NCI-H460 (cell line): ENCODE results near the gene SYPL1. TPM values are rescaled to one million over a fixed set of nuclear protein-coding genes. Genes with fewer than 3 reads are reported as not detected.

Experiments used
- DNase-seq: peaks from one replicate; pipeline ENCODE4 v3.0.0-alpha.2; 2016; ENCODE audit warnings: low read depth; ENCODE audit errors: extremely low read depth
- total RNA-seq: library from RNA; depleted of rRNA; stranded (reverse); fragments of >200 nt; shearing (Covaris generic); gene quantifications from 2 replicates; pipeline ENCODE4 v1.2.3, GENCODE V29; 2014

The SYPL1 gene
- total RNA-seq, 1 experiment from 2014 or later = 33.6 TPM

- no peak for DNase-seq
These were observed 12.1 kb upstream of the SYPL1 start for GRCh38 chr7:106124186-106124585.

- no peak for DNase-seq
These were observed 10.6 kb upstream of the SYPL1 start for GRCh38 chr7:106122713-106123112.

- no peak for DNase-seq
These were observed 9.2 kb upstream of the SYPL1 start for GRCh38 chr7:106121189-106121810.

GRCh38 chr7:106120500-106120899, 8.4 kb upstream of the SYPL1 start:
- DNase-seq = no peak

- no peak for DNase-seq
These were observed 7.6 kb upstream of the SYPL1 start for GRCh38 chr7:106119719-106120118.

GRCh38 chr7:106117786-106118544, 5.9 kb upstream of the SYPL1 start:
- no peak for DNase-seq

- DNase-seq = no peak
These were observed 4.1 kb upstream of the SYPL1 start for GRCh38 chr7:106116161-106116704.

GRCh38 chr7:106114716-106115383, 2.7 kb upstream of the SYPL1 start:
- DNase-seq = no peak

GRCh38 chr7:106112972-106113421, 885 bp upstream of the SYPL1 start:
- DNase-seq = no peak

GRCh38 chr7:106111655-106112117, 426 bp downstream of the SYPL1 start:
- peak; percentile 34 for DNase-seq

- no peak for DNase-seq
These were observed 1.0 kb downstream of the SYPL1 start for GRCh38 chr7:106110885-106111654.

GRCh38 chr7:106110238-106110560, 1.9 kb downstream of the SYPL1 start:
- DNase-seq = no peak

- DNase-seq = no peak
These were observed 2.4 kb downstream of the SYPL1 start for GRCh38 chr7:106109521-106110237.

GRCh38 chr7:106108991-106109390, 3.1 kb downstream of the SYPL1 start:
- DNase-seq = no peak

- DNase-seq = no peak
These were observed 7.3 kb downstream of the SYPL1 start for GRCh38 chr7:106104721-106105260.

- no peak for DNase-seq
These were observed 9.6 kb downstream of the SYPL1 start for GRCh38 chr7:106102387-106102966.

- no peak for DNase-seq
These were observed 10.4 kb downstream of the SYPL1 start for GRCh38 chr7:106101726-106102125.

GRCh38 chr7:106100863-106101629, 11.1 kb downstream of the SYPL1 start:
- DNase-seq = no peak

- no peak for DNase-seq
These were observed 12.6 kb downstream of the SYPL1 start for GRCh38 chr7:106099539-106099938.
